HG03066 (cell line): ENCODE results near the gene NUDT19.
"Not testable (repeated sequence)": the region's sequence is repeated elsewhere in the genome, so short reads cannot be mapped to it uniquely, and the experiment has no call there.

Source experiments
- ATAC-seq: cut with Tn5 transposase; IDR thresholded peaks from one replicate; pipeline ENCODE4 v1.9.1; 2021; ENCODE audit warnings: low read depth; ENCODE audit not compliant: unreplicated experiment

The NUDT19 gene

DNA sequence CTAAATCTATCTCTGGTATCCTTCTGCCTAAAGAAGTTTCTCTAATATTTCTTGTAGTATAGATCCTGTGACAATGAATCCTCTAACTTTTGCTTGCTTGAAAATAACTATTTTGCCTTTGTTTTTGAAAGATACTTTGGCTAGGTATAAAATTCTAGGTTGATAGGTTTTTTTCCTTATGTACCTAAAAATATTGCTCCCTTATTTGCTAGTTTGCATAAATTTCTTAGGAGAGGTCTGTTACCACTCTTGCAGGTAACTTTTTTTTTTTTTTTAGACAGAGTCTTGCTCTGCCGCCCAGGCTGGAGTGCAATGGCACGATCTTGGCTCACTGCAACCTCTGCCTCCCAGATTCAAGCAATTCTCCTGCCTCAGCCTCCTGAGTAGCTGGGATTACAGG is 12.4 kb downstream of the NUDT19 start:
- ATAC-seq = not testable (repeated sequence)

DNA sequence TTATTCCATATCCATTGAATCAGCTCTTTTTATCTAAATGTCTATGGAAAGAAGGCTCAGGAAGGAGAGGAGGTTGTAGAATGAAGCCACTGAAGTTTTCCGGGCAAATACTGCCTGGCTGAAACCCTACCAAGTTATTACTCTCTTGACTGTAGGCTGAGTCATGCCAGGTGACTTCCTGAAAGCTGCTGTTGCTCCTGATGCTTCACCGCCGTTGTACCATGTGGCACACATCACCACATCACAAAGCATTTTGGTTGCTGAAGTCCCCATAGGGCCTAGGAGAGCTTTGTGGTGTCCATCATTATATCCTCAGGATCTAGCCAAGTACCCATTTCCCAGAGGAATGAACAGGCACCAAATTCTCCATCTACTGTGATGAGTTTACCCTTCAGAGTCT is 16.8 kb downstream of the NUDT19 start:
- ATAC-seq = no peak

DNA sequence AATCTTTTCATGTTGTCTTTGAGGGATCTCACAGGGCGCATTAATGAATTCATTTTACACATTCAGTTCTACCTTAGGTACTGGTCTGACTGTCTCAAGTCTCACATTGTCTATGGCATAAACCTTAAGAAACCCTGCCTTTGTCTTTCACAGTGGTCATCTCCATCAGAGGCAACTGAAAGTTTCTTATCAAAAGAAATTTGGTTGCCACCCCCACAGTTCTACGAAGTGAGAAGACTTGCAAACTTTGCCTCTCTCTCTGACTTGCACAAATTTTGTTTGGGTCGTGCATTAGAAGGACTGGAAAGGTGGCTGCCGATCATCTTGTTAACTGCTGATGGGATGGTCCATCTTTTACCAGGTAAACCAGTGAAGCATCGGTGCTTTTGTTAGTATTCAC is 17.4 kb downstream of the NUDT19 start:
- no peak for ATAC-seq

DNA sequence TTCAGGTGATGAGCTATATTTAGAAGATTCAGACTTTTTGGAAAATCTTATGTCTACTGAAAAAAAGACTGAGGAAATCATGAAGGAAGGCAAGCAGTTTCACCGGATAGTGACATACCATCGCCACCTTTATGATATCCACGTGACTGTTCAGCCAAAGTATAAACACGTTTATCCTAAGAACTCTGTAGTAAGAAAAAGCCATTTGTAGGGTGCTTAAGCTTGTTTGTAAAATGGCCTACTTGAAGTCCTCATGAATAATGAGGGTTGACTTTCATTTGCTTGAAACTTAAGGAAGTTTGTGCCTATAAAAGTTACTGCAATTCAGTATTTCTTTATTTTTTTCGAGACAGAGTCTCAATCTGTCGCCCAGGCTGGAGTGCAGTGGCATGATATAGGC is 20.1 kb downstream of the NUDT19 start:
- no peak for ATAC-seq

DNA sequence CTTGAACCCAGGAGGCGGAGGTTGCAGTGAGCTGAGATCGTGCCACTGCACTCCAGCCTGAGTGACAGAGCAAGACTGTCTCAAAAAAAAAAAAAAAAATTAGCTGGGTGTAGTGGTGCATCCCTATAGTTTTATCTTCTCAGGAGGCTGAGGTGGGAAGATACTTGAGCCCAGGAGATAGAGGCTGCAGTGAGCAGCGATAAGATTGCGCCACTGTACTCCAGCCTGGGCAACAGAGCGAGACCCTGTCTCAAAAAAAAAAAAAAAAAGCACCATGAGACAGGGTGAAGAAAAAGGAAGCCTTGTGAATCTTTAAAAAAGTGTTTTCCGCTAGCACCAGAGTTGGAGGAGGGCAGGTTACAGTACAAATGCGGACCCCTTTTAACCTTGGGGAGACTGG is 24.6 kb downstream of the NUDT19 start:
- not testable (repeated sequence) for ATAC-seq

DNA sequence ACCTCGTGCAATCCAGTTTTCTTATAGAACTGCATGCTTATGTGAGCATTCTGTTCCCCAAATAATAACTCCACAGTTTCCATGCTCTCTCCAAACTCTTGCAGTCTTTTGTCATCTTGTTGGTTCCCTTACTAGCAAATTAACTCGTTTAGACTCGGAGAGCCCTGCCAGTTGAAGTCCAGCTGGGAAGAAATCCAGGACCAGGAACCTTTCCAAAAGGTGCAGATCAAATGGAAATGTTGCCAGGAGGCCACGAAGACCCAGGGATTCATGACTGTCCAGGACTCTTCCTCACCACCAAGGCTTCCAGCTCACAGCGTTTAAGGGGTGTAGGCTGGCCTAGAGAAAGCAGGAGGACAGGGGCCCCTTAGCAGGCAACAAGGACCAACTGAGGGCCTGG is 25.9 kb downstream of the NUDT19 start:
- no peak for ATAC-seq

DNA sequence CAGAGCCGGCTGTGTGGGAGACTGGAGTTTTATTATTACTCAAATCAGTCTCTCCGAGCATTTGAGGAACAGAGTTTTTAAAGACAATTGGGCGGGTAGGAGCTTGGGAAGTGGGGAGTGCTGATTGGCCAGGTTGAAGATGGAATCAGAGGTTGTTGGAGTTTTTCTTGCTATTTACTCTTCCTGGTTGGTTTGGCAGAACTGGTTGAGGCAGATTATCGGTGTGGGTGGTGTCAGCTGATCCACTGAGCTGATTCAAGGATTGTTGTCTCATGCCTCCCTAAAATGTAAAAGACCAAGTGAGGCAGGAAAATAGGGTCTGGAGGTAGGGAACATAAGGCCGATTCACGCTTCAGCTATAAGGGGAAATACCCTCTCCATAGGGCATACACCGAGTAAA is 26.7 kb downstream of the NUDT19 start:
- no peak for ATAC-seq

DNA sequence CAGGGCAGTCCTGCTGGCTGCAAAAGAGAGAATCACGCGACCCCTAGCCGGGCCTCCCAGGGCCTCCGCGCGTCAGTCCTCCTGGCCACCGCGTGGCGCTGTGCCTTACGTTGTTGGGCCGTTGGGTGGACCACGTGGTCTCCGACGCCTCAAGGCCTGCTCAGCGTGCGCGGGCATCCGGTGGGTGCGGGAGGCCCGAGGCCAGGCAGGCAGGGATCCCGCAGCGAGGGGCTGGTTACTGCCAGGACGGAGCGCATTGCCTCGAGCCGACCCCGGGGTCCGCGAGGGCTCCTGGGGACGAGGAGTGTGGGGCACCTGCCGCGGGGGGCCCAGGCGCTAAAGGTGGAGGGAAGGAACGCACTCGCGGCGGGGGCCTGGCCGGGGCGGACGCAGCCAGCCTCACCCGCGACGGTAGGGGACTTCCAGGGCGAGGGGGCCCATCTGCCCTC is 28.0 kb downstream of the NUDT19 start, which contains the start of gene TDRD12:
Gene TDRD12 (plus strand): TSS at position 157 of the 449 bp plus-strand sequence. CDS start 306 bp downstream, outside the sequence.
- ATAC-seq = peak; percentile 58

DNA sequence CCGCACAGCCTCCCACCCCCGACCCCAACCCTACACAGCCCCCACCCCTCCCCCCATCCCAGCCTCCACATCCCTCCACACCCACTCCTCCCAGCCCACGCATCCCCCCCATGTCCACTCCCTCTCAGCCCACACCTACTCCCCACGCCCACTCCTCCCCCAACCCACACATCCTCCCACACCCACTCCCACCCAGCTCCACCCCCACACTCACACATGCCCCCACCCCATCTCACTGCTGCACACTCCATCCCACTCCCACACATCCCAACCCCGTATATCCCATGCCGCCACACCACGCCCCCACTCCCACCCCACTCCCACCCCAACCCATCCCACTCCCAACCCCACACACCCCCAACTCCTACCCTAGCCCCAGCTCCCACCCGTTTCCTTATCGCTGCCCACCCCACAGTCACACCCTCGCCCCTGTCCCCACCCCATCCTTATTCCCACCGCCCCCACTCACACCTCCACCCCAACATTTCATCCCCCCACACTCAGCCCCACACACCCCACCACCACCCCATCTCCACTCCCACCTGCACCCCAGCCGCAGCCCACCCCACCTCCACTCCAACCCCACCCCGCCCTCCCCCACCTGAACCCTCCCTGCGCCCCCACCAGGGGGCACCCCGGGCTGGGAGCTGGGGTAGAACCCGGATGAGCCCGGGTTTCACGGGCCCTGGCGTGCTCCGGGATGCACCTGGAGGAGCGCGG is 28.8 kb downstream of the NUDT19 start:
- no peak for ATAC-seq

DNA sequence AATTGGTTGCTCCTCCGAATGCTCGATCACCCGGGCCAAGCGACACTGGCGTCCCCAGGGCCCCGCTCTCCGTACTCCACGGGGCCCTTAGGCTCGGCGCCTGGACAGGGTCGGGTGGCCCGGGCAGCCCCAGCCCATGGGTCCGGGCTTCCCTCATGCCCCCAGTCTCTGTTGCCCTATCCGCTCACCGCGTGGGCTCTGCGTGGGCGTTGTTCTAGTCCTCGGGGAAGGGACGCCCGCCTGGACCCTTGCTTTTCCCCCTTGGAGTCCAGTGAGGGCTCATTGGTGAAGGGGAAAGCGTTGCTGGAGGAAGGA is 29.3 kb downstream of the NUDT19 start:
- no peak for ATAC-seq

DNA sequence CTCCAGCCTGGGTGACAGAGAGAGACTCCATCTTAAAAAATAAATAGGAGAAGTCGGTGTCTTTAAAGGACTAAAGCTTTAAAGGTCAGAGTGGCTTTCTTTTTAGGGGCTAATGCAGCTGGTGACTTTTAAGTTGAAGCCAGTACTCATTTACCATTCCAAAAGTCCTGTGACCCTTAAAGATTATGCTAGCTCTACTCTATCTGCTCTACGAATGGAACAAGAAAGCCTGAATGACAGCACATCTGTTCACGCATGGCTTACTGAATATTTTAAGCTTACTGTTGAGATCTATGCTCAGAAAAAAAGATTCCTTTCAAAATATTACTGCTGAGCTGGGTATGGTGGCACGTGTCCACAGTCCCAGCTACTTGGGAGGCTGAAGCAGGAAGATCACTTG is 44.3 kb downstream of the NUDT19 start:
- ATAC-seq = no peak

DNA sequence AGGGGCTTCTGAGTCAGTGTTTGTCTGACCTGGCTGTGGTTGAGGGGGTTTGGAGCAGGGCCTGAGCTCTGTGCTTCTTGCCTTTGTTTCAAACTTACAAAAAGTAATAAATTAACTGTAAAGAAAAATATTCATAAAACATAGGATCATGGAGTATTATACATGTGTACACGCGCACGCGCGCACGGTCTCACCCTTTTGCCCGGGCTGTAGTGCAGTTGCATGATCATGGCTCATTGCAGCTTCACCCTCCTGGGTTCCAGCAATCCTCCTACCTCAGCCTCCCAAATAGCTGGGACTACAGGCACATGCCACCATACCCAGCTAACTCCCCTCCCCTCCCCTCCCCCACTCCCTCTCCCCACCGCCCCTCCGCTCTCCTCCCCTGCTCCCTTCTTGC is 51.4 kb downstream of the NUDT19 start:
- no peak for ATAC-seq

DNA sequence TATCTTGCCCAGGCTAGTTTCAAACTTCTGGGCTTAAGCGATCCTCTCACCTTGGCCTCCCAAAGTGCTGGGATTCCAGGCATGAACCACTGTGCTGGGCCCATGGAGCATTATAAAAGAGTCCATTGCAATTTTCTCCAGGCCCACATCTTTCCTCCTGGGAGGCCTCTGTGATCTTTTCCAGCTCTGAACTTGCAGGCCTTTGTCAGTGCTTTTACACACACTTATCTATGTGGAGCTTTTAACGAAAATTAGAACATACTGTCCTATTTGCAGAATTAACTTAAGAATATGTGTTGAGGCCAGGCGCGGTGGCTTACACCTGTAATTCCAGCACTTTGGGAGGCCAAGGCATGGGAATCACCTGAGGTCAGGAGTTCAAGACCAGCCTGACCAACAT is 51.8 kb downstream of the NUDT19 start:
- no peak for ATAC-seq

DNA sequence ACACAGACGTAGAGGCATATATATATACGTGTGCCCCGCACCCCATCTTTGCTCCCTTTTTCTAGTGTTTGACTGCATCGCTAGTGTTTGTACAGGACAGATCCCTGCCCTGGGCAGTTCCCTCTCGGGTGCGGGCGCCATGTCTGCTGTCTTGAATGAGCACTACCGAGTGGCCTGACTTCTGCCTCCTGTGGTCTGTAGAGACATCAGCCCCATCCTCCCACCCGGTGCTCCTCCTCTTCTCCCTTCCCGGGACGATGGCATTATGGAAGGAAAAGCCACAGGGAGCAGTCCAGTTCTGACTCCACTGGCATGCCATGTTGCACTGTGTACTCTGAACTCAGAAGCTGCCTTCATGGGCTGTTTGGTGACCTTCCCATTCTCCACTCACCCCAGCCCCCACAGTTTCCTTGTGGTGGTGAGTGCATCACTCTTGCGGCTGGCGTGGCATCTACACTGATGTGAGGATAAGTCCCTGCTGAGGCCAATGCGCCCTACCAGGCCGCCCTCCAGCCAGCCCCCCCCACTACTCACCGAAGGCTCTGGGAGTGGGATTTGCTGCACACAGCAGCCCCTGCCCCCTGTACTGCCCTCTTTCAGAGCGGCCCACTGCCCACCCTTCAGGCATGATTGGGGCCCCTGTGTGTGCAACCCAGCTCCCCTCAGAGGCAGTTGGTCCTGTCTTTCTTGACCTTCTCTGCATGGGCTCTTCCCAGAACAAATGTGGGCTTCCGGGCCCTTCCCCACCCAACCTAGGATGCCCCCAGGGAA is 53.1 kb downstream of the NUDT19 start:
- no peak for ATAC-seq

DNA sequence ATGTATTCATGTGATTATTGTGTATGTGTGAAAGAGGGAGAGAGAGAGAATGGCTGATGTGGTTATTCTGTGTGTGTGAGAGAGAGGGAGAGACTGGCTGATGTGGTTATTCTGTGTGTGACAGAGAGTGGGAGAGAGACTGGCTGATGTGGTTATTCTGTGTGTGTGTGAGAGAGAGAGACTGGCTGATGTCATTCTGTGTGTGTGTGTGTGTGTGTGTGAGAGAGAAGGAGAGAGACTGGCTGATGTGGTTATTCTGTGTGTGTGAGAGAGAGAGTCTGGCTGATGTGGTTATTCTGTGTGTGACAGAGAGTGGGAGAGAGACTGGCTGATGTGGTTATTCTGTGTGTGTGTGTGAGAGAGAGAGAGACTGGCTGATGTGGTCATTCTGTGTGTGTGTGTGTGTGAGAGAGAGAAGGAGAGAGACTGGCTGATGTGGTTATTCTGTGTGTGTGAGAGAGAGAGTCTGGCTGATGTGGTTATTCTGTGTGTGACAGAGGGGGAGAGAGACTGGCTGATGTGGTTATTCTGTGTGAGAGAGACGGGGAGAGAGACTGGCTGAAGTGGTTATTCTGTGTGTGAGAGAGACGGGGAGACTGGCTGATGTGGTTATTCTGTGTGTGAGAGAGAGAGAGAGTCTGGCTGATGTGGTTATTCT is 54.1 kb downstream of the NUDT19 start:
- not testable (repeated sequence) for ATAC-seq

DNA sequence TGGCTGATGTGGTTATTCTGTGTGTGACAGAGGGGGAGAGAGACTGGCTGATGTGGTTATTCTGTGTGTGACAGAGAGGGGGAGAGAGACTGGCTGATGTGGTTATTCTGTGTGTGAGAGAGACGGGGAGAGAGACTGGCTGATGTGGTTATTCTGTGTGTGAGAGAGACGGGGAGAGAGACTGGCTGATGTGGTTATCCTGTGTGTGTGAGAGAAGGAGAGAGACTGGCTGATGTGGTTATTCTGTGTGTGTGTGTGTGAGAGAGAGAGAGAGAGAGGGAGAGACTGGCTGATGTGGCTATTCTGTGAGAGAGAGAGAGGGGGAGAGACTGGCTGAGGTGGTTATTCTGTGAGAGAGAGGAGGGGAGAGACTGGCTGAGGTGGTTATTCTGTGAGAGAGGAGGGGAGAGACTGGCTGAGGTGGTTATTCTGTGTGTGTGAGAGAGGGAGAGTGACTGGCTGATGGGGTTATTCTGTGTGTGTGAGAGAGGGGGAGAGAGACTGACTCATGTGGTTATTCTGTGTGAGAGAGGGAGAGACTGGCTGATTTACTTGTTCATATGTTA is 55.1 kb downstream of the NUDT19 start:
- not testable (repeated sequence) for ATAC-seq

DNA sequence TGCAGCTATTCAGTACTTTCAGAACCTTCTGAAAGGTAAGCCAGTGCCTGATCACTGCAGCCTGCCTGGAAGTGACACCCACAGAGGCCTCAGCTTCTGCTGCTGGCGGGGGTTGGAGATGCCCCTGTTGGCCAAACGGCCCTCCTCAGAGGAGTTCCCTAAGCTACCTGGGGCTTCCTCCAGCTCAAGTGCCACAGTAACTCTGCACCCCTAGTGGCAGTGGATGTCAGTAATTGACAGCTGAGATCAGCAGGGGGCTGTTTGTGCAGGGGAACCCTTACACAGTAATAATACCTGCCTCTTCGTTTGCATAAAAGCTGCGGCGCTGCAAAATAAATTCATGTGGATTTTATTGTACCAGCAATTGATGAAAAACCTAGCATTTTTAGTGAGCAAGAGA is 56.9 kb downstream of the NUDT19 start:
- no peak for ATAC-seq

DNA sequence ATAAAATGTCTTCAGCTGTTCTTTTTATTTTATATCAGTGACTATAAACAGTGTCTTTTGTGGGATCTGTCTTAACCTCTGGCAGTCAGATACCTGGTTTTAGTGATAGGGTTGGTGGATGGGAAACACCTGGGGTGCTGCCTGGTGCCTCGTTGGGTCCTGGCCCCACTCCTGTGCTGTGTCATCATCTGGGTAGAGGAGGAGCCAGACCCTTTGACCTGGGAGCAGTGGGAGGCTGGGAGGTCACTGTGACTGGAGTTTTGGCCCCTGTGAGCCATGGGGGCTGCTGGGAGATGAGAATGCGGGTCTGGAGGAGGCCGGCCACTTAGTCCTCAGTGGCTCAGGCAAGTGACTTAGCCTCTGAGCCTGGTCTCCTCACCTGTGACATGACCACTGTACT is 57.3 kb downstream of the NUDT19 start:
- ATAC-seq = no peak

DNA sequence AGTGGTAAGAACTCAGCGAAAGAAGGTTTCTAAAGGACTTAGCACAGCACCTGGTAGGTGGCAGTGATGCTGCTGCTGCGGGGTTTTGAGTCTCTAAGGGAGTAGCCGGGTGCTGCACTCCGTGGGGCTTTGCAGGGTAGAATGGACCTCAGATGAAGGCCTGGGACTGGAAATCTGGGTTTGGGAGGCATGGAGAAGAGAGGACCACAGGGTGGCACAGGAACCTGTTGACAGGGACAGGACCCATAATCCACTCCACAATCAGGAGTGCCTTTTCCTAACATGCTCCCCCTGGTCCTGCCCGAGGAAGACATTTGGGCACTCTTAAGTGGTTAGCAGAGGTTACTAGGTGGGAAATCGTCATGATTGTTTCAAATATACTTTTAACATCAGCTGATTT is 57.7 kb downstream of the NUDT19 start:
- no peak for ATAC-seq

DNA sequence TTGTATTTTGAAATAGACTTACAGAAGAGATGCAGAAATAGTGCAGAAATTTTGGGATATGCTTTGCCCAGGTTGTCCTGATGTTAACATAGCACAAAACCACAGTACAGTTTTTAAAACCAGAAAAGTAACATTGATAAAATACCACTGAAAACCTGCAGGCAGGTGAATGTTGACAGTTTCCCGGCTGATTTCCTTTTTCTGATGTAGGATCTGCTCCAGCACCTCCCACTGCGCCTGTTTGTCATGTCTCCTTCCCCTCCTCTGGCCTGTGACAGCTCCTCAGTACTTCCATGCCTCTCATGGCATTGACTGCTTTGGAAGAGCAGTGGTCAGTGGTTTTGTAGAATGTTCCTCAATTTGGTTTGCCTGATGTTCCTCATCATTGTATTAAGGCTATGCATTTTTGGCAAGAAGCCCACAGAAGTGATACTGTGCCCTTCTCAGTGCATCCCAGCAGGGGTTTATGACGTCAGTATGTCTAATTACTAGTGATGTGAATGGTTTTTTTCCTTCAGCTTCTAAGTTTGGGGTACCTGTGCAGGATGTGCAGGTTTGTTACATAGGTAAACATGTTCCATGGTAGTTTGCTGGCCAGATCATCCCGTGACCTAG is 58.9 kb downstream of the NUDT19 start:
- no peak for ATAC-seq

DNA sequence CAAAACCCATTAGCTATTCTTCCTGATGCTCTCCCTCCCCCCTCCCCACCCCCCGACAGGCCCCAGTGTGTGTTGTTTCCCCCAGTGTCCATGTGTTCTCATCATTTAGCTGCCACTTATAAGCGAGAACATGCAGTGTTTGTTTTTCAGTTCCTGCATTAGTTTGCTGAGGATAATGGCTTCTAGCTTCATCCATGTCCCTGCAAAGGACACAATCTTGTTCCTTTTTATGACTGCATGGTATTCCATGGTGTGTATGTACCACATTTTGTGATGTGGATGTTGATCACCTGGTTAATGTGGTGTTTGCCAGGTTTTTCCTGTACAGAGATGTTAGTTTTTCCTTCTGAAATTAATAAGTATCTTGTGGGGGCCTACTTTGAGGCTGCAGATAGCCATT is 59.4 kb downstream of the NUDT19 start:
- ATAC-seq = no peak
